Measurements from ENCODE around the gene TBX2. TPM values are rescaled to one million over a fixed set of nuclear protein-coding genes. Genes with fewer than 3 reads are reported as not detected.

Gene TBX2
- total and polyA plus RNA-seq, 2 of the 13 experiments (the other 11 are each of a cell fraction or from before 2014, with no cell fraction given) = 2.8 to 15.3 TPM

- TF ChIP-seq KAT2B (IDR thresholded peaks at IDR 0.05; ENCODE audit: borderline replicate concordance, low read depth, low read length) (no peak), SAFB2 (CRISPR knock-in tag; IDR thresholded peaks at IDR 0.05; ENCODE audit: borderline replicate concordance, low read depth) (no peak), NPAS2 (CRISPR knock-in tag; IDR thresholded peaks at IDR 0.05; ENCODE audit: borderline replicate concordance) (no peak), ZC3H13 (CRISPR knock-in tag; IDR thresholded peaks at IDR 0.05) (no peak), NFATC3 (CRISPR knock-in tag; IDR thresholded peaks at IDR 0.05) (no peak), EEA1 (CRISPR knock-in tag; IDR thresholded peaks at IDR 0.05; ENCODE audit: borderline replicate concordance) (no peak), ZNF3 (CRISPR knock-in tag; IDR thresholded peaks at IDR 0.05) (peak; percentile 85; the same call in 1 of the 2 replicates), PCBP2 (optimal IDR thresholded peaks at IDR 0.05; ENCODE audit: low read depth, low read length, poor library complexity, severe bottlenecking) (no peak), HDAC2 (CRISPR knock-in tag; IDR thresholded peaks at IDR 0.05) (peak; percentile 1; the same call in 1 of the 2 replicates), ETV5 (CRISPR knock-in tag; IDR thresholded peaks at IDR 0.05; ENCODE audit: borderline replicate concordance) (no peak; the same call in 1 of the 2 replicates), HNRNPLL (IDR thresholded peaks at IDR 0.05; ENCODE audit: low read depth, low read length, poor library complexity, severe bottlenecking) (no peak), NFIB (CRISPR knock-in tag; IDR thresholded peaks at IDR 0.05; ENCODE audit: borderline replicate concordance) (no peak), EP300 (IDR thresholded peaks at IDR 0.05; ENCODE audit: low read depth in 2 of 2, low read length in 2 of 2) (peak in 1 of 2 experiments; percentile 43; a peak in 1 of 4 replicates), EP300 (CRISPR knock-in tag; IDR thresholded peaks at IDR 0.05; ENCODE audit: borderline replicate concordance) (no peak), SMYD3 (CRISPR knock-in tag; IDR thresholded peaks at IDR 0.05) (no peak), ZNF282 (IDR thresholded peaks at IDR 0.05; ENCODE audit: partially characterized antibody) (no peak), ZNF337 (CRISPR knock-in tag; IDR thresholded peaks at IDR 0.05; ENCODE audit: borderline replicate concordance, low read depth) (no peak)
- TF ChIP-seq, protein P1, sequence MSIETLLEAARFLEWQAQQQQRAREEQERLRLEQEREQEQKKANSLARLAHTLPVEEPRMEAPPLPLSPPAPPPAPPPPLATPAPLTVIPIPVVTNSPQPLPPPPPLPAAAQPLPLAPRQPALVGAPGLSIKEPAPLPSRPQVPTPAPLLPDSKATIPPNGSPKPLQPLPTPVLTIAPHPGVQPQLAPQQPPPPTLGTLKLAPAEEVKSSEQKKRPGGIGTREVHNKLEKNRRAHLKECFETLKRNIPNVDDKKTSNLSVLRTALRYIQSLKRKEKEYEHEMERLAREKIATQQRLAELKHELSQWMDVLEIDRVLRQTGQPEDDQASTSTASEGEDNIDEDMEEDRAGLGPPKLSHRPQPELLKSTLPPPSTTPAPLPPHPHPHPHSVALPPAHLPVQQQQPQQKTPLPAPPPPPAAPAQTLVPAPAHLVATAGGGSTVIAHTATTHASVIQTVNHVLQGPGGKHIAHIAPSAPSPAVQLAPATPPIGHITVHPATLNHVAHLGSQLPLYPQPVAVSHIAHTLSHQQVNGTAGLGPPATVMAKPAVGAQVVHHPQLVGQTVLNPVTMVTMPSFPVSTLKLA (IDR thresholded peaks at IDR 0.05) = no peak
- TF ChIP-seq, protein P2, sequence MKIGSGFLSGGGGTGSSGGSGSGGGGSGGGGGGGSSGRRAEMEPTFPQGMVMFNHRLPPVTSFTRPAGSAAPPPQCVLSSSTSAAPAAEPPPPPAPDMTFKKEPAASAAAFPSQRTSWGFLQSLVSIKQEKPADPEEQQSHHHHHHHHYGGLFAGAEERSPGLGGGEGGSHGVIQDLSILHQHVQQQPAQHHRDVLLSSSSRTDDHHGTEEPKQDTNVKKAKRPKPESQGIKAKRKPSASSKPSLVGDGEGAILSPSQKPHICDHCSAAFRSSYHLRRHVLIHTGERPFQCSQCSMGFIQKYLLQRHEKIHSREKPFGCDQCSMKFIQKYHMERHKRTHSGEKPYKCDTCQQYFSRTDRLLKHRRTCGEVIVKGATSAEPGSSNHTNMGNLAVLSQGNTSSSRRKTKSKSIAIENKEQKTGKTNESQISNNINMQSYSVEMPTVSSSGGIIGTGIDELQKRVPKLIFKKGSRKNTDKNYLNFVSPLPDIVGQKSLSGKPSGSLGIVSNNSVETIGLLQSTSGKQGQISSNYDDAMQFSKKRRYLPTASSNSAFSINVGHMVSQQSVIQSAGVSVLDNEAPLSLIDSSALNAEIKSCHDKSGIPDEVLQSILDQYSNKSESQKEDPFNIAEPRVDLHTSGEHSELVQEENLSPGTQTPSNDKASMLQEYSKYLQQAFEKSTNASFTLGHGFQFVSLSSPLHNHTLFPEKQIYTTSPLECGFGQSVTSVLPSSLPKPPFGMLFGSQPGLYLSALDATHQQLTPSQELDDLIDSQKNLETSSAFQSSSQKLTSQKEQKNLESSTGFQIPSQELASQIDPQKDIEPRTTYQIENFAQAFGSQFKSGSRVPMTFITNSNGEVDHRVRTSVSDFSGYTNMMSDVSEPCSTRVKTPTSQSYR (CRISPR knock-in tag; IDR thresholded peaks at IDR 0.05; ENCODE audit: borderline replicate concordance) = no peak
- TF ChIP-seq, protein P3, sequence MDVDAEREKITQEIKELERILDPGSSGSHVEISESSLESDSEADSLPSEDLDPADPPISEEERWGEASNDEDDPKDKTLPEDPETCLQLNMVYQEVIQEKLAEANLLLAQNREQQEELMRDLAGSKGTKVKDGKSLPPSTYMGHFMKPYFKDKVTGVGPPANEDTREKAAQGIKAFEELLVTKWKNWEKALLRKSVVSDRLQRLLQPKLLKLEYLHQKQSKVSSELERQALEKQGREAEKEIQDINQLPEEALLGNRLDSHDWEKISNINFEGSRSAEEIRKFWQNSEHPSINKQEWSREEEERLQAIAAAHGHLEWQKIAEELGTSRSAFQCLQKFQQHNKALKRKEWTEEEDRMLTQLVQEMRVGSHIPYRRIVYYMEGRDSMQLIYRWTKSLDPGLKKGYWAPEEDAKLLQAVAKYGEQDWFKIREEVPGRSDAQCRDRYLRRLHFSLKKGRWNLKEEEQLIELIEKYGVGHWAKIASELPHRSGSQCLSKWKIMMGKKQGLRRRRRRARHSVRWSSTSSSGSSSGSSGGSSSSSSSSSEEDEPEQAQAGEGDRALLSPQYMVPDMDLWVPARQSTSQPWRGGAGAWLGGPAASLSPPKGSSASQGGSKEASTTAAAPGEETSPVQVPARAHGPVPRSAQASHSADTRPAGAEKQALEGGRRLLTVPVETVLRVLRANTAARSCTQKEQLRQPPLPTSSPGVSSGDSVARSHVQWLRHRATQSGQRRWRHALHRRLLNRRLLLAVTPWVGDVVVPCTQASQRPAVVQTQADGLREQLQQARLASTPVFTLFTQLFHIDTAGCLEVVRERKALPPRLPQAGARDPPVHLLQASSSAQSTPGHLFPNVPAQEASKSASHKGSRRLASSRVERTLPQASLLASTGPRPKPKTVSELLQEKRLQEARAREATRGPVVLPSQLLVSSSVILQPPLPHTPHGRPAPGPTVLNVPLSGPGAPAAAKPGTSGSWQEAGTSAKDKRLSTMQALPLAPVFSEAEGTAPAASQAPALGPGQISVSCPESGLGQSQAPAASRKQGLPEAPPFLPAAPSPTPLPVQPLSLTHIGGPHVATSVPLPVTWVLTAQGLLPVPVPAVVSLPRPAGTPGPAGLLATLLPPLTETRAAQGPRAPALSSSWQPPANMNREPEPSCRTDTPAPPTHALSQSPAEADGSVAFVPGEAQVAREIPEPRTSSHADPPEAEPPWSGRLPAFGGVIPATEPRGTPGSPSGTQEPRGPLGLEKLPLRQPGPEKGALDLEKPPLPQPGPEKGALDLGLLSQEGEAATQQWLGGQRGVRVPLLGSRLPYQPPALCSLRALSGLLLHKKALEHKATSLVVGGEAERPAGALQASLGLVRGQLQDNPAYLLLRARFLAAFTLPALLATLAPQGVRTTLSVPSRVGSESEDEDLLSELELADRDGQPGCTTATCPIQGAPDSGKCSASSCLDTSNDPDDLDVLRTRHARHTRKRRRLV (CRISPR knock-in tag; IDR thresholded peaks at IDR 0.05) = peak; percentile 23; the same call in 1 of the 2 replicates
Observed at GRCh38 chr17:61378658-61379456, 20.8 kb upstream of the TBX2 start (continued).
